Measurements from ENCODE around the gene DYSF.

- TF ChIP-seq CTCF (IDR thresholded peaks at IDR 0.05): no peak
- no peak for TF ChIP-seq POLR2AphosphoS5 (IDR thresholded peaks at IDR 0.05; ENCODE audit: low read depth, low read length)
- TF ChIP-seq SIN3A (IDR thresholded peaks at IDR 0.05; ENCODE audit: borderline replicate concordance, insufficient read depth, low read depth, low read length): no peak
- no peak for TF ChIP-seq TCF7L2 (IDR thresholded peaks at IDR 0.05; ENCODE audit: low read depth, low read length)
- no peak for TF ChIP-seq REST (IDR thresholded peaks at IDR 0.05; ENCODE audit: insufficient read depth in 1 of 2, low read depth in 2 of 2, low read length in 1 of 2)
Measured at GRCh38 chr2:71659868-71660518, 206.6 kb downstream of the DYSF start.
